GM18907 (cell line): ENCODE data around the gene SLC25A27.

Source experiments
- ATAC-seq: cut with Tn5 transposase; IDR thresholded peaks from one replicate; pipeline ENCODE4 v1.9.1; 2021; ENCODE audit warnings: mild to moderate bottlenecking, moderate library complexity; ENCODE audit not compliant: unreplicated experiment

Gene SLC25A27

GRCh38 chr6:46711491-46711890, 58.7 kb downstream of the SLC25A27 start:
- ATAC-seq, result no peak

GRCh38 chr6:46715141-46715540, 62.4 kb downstream of the SLC25A27 start:
- no peak for ATAC-seq

- ATAC-seq, result no peak
Observed at GRCh38 chr6:46719099-46719498, 66.3 kb downstream of the SLC25A27 start.

- no peak for ATAC-seq
Observed at GRCh38 chr6:46720401-46720800, 67.6 kb downstream of the SLC25A27 start.
